HEK293 (cell line): Measurements from ENCODE around the gene L3MBTL4.

Source experiments
- CTCF ChIA-PET: fragments of 350-600 bp; formaldehyde crosslinking; extraction: SDS; loops from one replicate; lab custom pipeline; 2021; ENCODE audit warnings: antibody characterized with exemption; lab: Yijun Ruan, JAX
- POLR2A ChIA-PET: fragments of 300-600 bp; formaldehyde crosslinking; extraction: SDS; loops from one replicate; lab custom pipeline; 2020; ENCODE audit warnings: antibody characterized with exemption, inconsistent platforms; lab: Yijun Ruan, JAX
- H3K27ac ChIP-seq: fragments of 200-500 bp; sonication (Bioruptor generic); 2 replicates; pipeline ENCODE4 v1.5.1; 2014; ENCODE audit warnings: low read depth, low read length, control low read depth, inconsistent platforms; ENCODE audit errors: extremely low read depth
- H3K36me3 ChIP-seq, 2 experiments: fragments of 200-500 bp in 1 of 2; sonication (Bioruptor generic) in 1 of 2; 1 replicate in 1 of 2; 2 replicates in 1 of 2; pipeline ENCODE4 v1.5.1; 2014 to 2017; ENCODE audit warnings: inconsistent platforms in 2 of 2, low read length in 2 of 2; ENCODE audit not compliant: control insufficient read depth in 2 of 2, insufficient read depth in 1 of 2
- H3K4me1 ChIP-seq: fragments of 200-500 bp; sonication (Bioruptor generic); 2 replicates; pipeline ENCODE4 v1.5.1; 2014; ENCODE audit warnings: mild to moderate bottlenecking, low read length, inconsistent platforms; ENCODE audit not compliant: control insufficient read depth, insufficient read depth
- H3K4me3 ChIP-seq: 2 replicates; pipeline ENCODE4 v1.5.1; 2011; ENCODE audit warnings: low read depth, mild to moderate bottlenecking, control low read depth, low read length, moderate library complexity
- H3K9me3 ChIP-seq: fragments of 200-500 bp; sonication (Bioruptor generic); 2 replicates; pipeline ENCODE4 v1.5.1; 2014; ENCODE audit warnings: low read depth, low read length, inconsistent platforms; ENCODE audit not compliant: control insufficient read depth, insufficient read depth
- BCL11B ChIP-seq: fragments of 450-650 bp; formaldehyde crosslinking; IDR thresholded peaks from 2 replicates; pipeline ENCODE4 v1.5.1; 2016; ENCODE audit warnings: low read depth, missing biosample characterization, missing genetic modification characterization
- EGR2 ChIP-seq: fragments of 450-650 bp; formaldehyde crosslinking; IDR thresholded peaks from 2 replicates; pipeline ENCODE4 v1.5.1; 2016; ENCODE audit warnings: low read depth, missing biosample characterization, missing genetic modification characterization
- KLF1 ChIP-seq: fragments of 450-650 bp; formaldehyde crosslinking; IDR thresholded peaks from 2 replicates; pipeline ENCODE4 v1.5.1; 2016; ENCODE audit warnings: missing biosample characterization, missing genetic modification characterization
- KLF16 ChIP-seq: fragments of 450-650 bp; formaldehyde crosslinking; IDR thresholded peaks from 2 replicates; pipeline ENCODE4 v1.5.1; 2017; ENCODE audit warnings: missing biosample characterization, missing genetic modification characterization
- OVOL3 ChIP-seq: fragments of 450-650 bp; formaldehyde crosslinking; IDR thresholded peaks from 2 replicates; pipeline ENCODE4 v1.5.1; 2016; ENCODE audit warnings: missing biosample characterization, missing genetic modification characterization
- PBX3 ChIP-seq: sonication (generic); formaldehyde crosslinking; IDR thresholded peaks from 2 replicates; pipeline ENCODE4 v1.8.1; 2022; ENCODE audit warnings: mild to moderate bottlenecking, moderate library complexity, missing genetic modification reagents
- PRDM10 ChIP-seq: fragments of 450-650 bp; formaldehyde crosslinking; IDR thresholded peaks from 2 replicates; pipeline ENCODE4 v1.5.1; 2016; ENCODE audit warnings: missing biosample characterization, missing genetic modification characterization
- SALL2 ChIP-seq: fragments of 450-650 bp; formaldehyde crosslinking; IDR thresholded peaks from 2 replicates; pipeline ENCODE4 v1.5.0; 2017; ENCODE audit warnings: missing biosample characterization, mild to moderate bottlenecking, missing genetic modification characterization, borderline replicate concordance
- ZNF146 ChIP-seq: fragments of 450-650 bp; formaldehyde crosslinking; IDR thresholded peaks from 2 replicates; pipeline ENCODE4 v1.5.1; 2016; ENCODE audit warnings: missing biosample characterization, missing genetic modification characterization
- ZNF26 ChIP-seq: fragments of 450-650 bp; formaldehyde crosslinking; IDR thresholded peaks from 2 replicates; pipeline ENCODE4 v1.5.1; 2016; ENCODE audit warnings: missing biosample characterization, missing genetic modification characterization
- ZNF274 ChIP-seq, 2 experiments: fragments of 200-500 bp in 1 of 2; fragments of 450-650 bp in 1 of 2; sonication (Bioruptor generic) in 1 of 2; formaldehyde crosslinking in 1 of 2; IDR thresholded peaks; 2 replicates each; pipeline versions ENCODE4 v1.5.1 to v1.6.1; 2014 to 2016; ENCODE audit warnings: borderline replicate concordance in 1 of 2, inconsistent platforms in 1 of 2, low read length in 1 of 2, missing biosample characterization in 1 of 2, missing genetic modification characterization in 1 of 2
- ZNF280D ChIP-seq: fragments of 450-650 bp; formaldehyde crosslinking; IDR thresholded peaks from 2 replicates; pipeline ENCODE4 v1.5.1; 2016; ENCODE audit warnings: missing biosample characterization, missing genetic modification characterization
- ZNF311 ChIP-seq: fragments of 450-650 bp; formaldehyde crosslinking; IDR thresholded peaks from 2 replicates; pipeline ENCODE4 v1.5.1; 2017; ENCODE audit warnings: missing biosample characterization, missing genetic modification characterization, borderline replicate concordance
- ZNF830 ChIP-seq: fragments of 450-650 bp; IDR thresholded peaks from 2 replicates; pipeline ENCODE4 v1.5.0; 2018; ENCODE audit warnings: missing biosample characterization, missing genetic modification characterization, low read depth, mild to moderate bottlenecking, moderate library complexity

The L3MBTL4 gene

GRCh38 chr18:6010284-6010683, 404.4 kb downstream of the L3MBTL4 start:
- POLR2A ChIA-PET, result no interaction called here

More at GRCh38 chr18:6010284-6010683, 404.4 kb downstream of the L3MBTL4 start:
- Histone ChIP-seq H3K4me1 (peaks cover 7% of the 10 kb centered on the region; the same call in 1 of the 2 replicates), H3K9me3 (no peaks in the 10 kb centered on the region), H3K4me3 (no peak overlapping the region), H3K27ac (no peak overlapping the region), H3K36me3 (no peaks in the 10 kb centered on the region; a peak in 1 of 3 replicates)
- CTCF ChIA-PET, result interaction anchor here (0.7 kb wide), 1 partner anchor 907 kb away, joined by 3 read pairs; no protein-coding TSS in a partner anchor
- no peak for TF ChIP-seq ZNF280D (tag by site-specific recombination)
- TF ChIP-seq KLF16 (tag by site-specific recombination), result no peak
- no peak for TF ChIP-seq OVOL3 (tag by site-specific recombination)
- no peak for TF ChIP-seq SALL2 (tag by site-specific recombination)
- TF ChIP-seq PRDM10, result no peak
- no peak for TF ChIP-seq EGR2 (tag by site-specific recombination)
- TF ChIP-seq ZNF26 (tag by site-specific recombination), result no peak
- no peak for TF ChIP-seq ZNF830 (tag by site-specific recombination)
- TF ChIP-seq ZNF146 (tag by site-specific recombination), result no peak
- TF ChIP-seq PBX3, result no peak
- no peak for TF ChIP-seq BCL11B (tag by site-specific recombination)
- TF ChIP-seq ZNF274 (IDR thresholded peaks at IDR 0.05; ENCODE audit: low read length), result no peak
- TF ChIP-seq ZNF274 (tag by site-specific recombination; IDR thresholded peaks at IDR 0.05; ENCODE audit: borderline replicate concordance), result no peak
- TF ChIP-seq ZNF311 (tag by site-specific recombination), result no peak
- no peak for TF ChIP-seq KLF1
